Measurements from ENCODE around the gene NUDCD2.
"Not testable (repeated sequence)": the region's sequence is repeated elsewhere in the genome, so short reads cannot be mapped to it uniquely, and the experiment has no call there.

Gene NUDCD2

DNA sequence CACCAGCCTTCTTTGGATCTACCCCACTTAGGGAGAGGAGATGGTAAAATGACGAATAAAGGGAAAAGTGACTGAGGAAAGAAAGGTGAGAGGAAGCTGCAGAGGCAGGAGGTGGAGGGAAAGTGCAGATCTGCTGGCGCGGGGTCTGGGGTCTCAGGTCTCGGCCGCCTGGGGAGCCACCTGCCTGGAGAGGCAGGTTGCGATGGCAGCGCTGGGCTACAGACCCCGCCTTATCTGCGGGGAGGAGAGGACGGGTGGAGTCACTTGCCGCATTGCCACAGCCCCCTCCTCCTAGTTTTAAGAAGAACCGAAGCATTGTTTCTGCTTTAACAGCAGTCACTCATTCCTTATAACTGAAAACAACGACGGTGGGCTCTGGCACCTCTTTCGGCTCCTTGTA is 44.2 kb downstream of the NUDCD2 start:
- DNase-seq: not testable (repeated sequence)

DNA sequence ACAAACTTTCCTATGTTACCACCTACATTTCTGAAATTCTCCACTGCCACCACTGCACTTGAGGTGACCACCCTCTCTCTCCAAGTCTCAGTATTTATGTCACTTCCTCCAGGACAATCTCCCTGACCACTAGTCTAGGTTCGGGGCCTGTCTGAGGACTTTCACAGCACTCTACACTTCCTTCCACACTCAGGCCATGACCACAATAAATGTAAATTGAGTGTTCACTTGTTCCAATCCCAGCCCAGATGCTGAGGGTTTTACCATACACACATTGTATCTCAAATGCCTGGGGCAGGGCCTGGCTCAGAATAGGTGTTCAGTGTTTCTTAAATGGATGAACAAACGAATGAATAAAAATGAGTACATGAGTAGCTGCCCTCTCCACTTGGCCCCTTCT is 49.4 kb downstream of the NUDCD2 start:
- no peak for DNase-seq

DNA sequence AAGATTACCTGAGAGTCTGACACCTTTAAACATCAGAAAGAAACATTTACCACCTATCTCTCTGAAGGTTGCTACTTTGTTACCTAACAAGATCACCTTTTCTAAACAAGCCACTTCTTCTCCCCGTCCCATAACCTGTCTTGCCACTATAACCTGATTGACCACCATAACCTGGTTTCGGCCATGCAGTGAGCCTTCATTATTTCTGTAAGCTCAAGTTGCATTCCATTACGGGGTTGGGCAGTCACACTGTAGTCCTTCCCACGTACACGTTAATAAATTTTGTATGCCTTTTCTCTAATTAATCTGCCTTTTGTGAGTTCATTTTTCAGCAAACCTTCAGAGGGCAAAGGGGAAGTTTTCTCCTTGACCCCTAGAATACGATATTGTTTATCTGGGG is 50.5 kb downstream of the NUDCD2 start:
- no peak for DNase-seq

GRCh38 chr5:163408311-163408923 is 51.5 kb downstream of the NUDCD2 start:
- peak; percentile 53 for DNase-seq

- DNase-seq: no peak
These were observed 52.8 kb downstream of the NUDCD2 start for GRCh38 chr5:163407034-163407655.

DNA sequence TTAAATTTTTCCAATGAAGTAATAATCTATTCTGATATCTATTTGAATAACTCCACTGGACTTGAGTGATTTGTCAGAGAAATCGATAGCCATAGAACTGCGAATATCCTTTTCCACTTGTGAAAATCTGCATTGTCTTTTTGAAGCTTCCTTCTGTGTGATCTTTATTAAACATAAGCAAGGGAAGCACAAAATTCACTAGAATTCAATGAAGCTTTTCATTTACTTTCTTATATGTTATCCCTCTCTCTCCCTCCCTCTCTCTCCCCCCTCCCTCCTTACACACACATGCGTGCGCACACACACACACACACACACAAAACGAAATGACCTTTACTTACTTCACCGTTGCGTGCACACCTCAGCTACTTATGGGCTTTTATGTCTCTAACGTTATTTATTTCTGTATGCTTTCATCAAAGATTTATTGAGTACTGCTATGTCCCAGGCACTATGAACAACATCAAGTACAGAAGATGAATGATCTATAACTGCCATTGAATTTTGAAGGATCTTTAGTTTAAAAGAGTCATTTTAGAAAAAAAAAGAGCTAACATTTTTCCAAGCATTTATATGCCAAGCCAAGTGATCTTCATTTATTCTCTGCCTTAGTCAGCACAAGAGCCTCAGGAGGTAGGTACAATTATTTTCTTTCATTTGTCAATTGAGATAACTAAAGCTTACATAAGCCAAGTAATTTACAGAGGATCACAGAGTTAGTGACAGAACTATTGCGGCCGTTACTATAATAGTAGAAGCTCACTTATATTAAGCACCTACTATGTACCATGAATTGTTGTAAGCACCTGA is 55.3 kb downstream of the NUDCD2 start:
- no peak for DNase-seq

- no peak for DNase-seq
These were observed 57.9 kb downstream of the NUDCD2 start for GRCh38 chr5:163402007-163402406.

- no peak for DNase-seq
These were observed 58.6 kb downstream of the NUDCD2 start for GRCh38 chr5:163401271-163401670.

DNA sequence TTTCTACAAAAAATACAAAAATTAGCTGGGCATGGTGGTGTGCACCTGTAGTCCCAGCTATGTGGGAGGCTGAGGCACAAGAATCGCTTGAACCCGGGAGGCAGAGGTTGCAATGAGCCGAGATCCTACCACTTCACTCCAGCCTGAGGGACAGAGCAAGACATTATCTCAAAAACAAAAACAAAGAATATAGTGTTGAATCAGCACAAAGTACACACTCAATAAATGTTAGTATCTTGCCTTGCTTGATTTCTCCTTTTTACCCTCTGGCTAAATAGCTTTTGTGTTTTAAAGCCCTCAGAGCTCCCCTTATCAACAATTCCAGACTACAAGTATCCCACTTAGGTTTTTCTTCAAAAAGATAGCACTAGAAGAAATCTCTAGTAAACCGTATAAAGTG is 60.0 kb downstream of the NUDCD2 start:
- DNase-seq: no peak

- no peak for DNase-seq
These were observed 62.5 kb downstream of the NUDCD2 start for GRCh38 chr5:163397354-163397753.

- DNase-seq: not testable (repeated sequence)
These were observed 63.0 kb downstream of the NUDCD2 start for GRCh38 chr5:163396818-163397340.
